Measurements from ENCODE around the gene JPH2.

JPH2 gene

GRCh38 chr20:44204832-44205215 lies 17.8 kb upstream of the JPH2 start:
- H2AFZ ChIP-seq (ENCODE audit: low read length), result no peak overlapping the region
- H3K9me3 ChIP-seq (replicated peaks; ENCODE audit: insufficient read depth, low read length), result no peaks in the 10 kb centered on the region
- H4K20me1 ChIP-seq (ENCODE audit: insufficient read depth, low read length), result peaks cover 16% of the 10 kb centered on the region
- peaks cover 98% of the 10 kb centered on the region for H3K79me2 ChIP-seq (ENCODE audit: low read length)
- no peak overlapping the region for H3K27ac ChIP-seq (ENCODE audit: low read length)
- no peak overlapping the region for H3K9ac ChIP-seq (ENCODE audit: low read length)
- peaks cover 2% of the 10 kb centered on the region; the same call in 1 of the 2 replicates for H3K36me3 ChIP-seq (replicated peaks; ENCODE audit: insufficient read depth, low read length)
- H3F3A ChIP-seq (ENCODE audit: insufficient read depth, low read length), result no peaks in the 10 kb centered on the region
- no peak overlapping the region for H3K4me3 ChIP-seq (ENCODE audit: low read length)
- H3K4me1 ChIP-seq (ENCODE audit: low read length), result peaks cover 10% of the 10 kb centered on the region; the same call in 1 of the 2 replicates
- H3K27me3 ChIP-seq (replicated peaks; ENCODE audit: insufficient read depth, low read length), result no peaks in the 10 kb centered on the region
- TF ChIP-seq EZH2phosphoT487 (IDR thresholded peaks at IDR 0.05; ENCODE audit: low read length), result no peak
- TF ChIP-seq EZH2 (optimal IDR thresholded peaks at IDR 0.05; ENCODE audit: low read depth, low read length), result no peak
- TF ChIP-seq CTCF (IDR thresholded peaks at IDR 0.05; ENCODE audit: low read length), result no peak
- no peak for DNase-seq
- no peak overlapping the region for H3K4me2 ChIP-seq (ENCODE audit: low read depth, low read length)
- no peaks in the 10 kb centered on the region for H3K9me2 ChIP-seq (replicated peaks; ENCODE audit: insufficient read depth, low read length)

- Histone ChIP-seq H3K4me2 (ENCODE audit: low read depth, low read length) (no peak overlapping the region), H3K4me1 (ENCODE audit: low read length) (peaks cover 10% of the 10 kb centered on the region; the same call in 1 of the 2 replicates), H3K27me3 (replicated peaks; ENCODE audit: insufficient read depth, low read length) (no peaks in the 10 kb centered on the region), H2AFZ (ENCODE audit: low read length) (no peak overlapping the region), H3K27ac (ENCODE audit: low read length) (no peak overlapping the region), H3F3A (ENCODE audit: insufficient read depth, low read length) (no peaks in the 10 kb centered on the region), H3K9ac (ENCODE audit: low read length) (no peak overlapping the region), H3K9me2 (replicated peaks; ENCODE audit: insufficient read depth, low read length) (no peaks in the 10 kb centered on the region), H4K20me1 (ENCODE audit: insufficient read depth, low read length) (peaks cover 16% of the 10 kb centered on the region), H3K79me2 (ENCODE audit: low read length) (peaks cover 98% of the 10 kb centered on the region), H3K9me3 (replicated peaks; ENCODE audit: insufficient read depth, low read length) (no peaks in the 10 kb centered on the region), H3K36me3 (replicated peaks; ENCODE audit: insufficient read depth, low read length) (peaks cover 2% of the 10 kb centered on the region; the same call in 1 of the 2 replicates), H3K4me3 (ENCODE audit: low read length) (no peak overlapping the region)
- TF ChIP-seq EZH2phosphoT487 (IDR thresholded peaks at IDR 0.05; ENCODE audit: low read length) (no peak), EZH2 (optimal IDR thresholded peaks at IDR 0.05; ENCODE audit: low read depth, low read length) (no peak), CTCF (IDR thresholded peaks at IDR 0.05; ENCODE audit: low read length) (no peak)
- DNase-seq, result no peak
These were observed 17.3 kb upstream of the JPH2 start for GRCh38 chr20:44204156-44204831.

- peaks cover 8% of the 10 kb centered on the region for H4K20me1 ChIP-seq (ENCODE audit: insufficient read depth, low read length)
- DNase-seq, result no peak
These were observed 16.2 kb upstream of the JPH2 start for GRCh38 chr20:44203161-44203560.

More at GRCh38 chr20:44203161-44203560, 16.2 kb upstream of the JPH2 start:
- Histone ChIP-seq H3F3A (ENCODE audit: insufficient read depth, low read length) (no peaks in the 10 kb centered on the region), H2AFZ (ENCODE audit: low read length) (no peak overlapping the region), H3K9ac (ENCODE audit: low read length) (no peak overlapping the region), H3K9me2 (replicated peaks; ENCODE audit: insufficient read depth, low read length) (no peaks in the 10 kb centered on the region), H3K36me3 (replicated peaks; ENCODE audit: insufficient read depth, low read length) (peaks cover 2% of the 10 kb centered on the region; the same call in 1 of the 2 replicates), H3K4me2 (ENCODE audit: low read depth, low read length) (no peak overlapping the region), H3K4me1 (ENCODE audit: low read length) (peaks cover 6% of the 10 kb centered on the region; the same call in 1 of the 2 replicates), H3K9me3 (replicated peaks; ENCODE audit: insufficient read depth, low read length) (no peaks in the 10 kb centered on the region), H3K4me3 (ENCODE audit: low read length) (no peak overlapping the region), H3K27ac (ENCODE audit: low read length) (no peak overlapping the region), H3K79me2 (ENCODE audit: low read length) (peaks cover 90% of the 10 kb centered on the region), H3K27me3 (replicated peaks; ENCODE audit: insufficient read depth, low read length) (no peaks in the 10 kb centered on the region)
- TF ChIP-seq CTCF (IDR thresholded peaks at IDR 0.05; ENCODE audit: low read length) (no peak), EZH2 (optimal IDR thresholded peaks at IDR 0.05; ENCODE audit: low read depth, low read length) (no peak), EZH2phosphoT487 (IDR thresholded peaks at IDR 0.05; ENCODE audit: low read length) (no peak)
